Testis (tissue), 2 donors: ENCODE results near the gene RPS21.

Experiments used
- CTCF ChIP-seq, 3 experiments: fragments of 450-650 bp in 2 of 3; fragments of 200-600 bp in 1 of 3; sonication (generic) in 1 of 3; IDR thresholded peaks; one replicate each; pipeline ENCODE4 v1.5.1; 2016 to 2019; ENCODE audit warnings: antibody characterized with exemption in 3 of 3, mild to moderate bottlenecking in 2 of 3, moderate library complexity in 1 of 3
- POLR2A ChIP-seq: fragments of 450-650 bp; IDR thresholded peaks from one replicate; pipeline ENCODE4 v1.6.1; 2017; ENCODE audit warnings: antibody characterized with exemption, mild to moderate bottlenecking, moderate library complexity

DNA sequence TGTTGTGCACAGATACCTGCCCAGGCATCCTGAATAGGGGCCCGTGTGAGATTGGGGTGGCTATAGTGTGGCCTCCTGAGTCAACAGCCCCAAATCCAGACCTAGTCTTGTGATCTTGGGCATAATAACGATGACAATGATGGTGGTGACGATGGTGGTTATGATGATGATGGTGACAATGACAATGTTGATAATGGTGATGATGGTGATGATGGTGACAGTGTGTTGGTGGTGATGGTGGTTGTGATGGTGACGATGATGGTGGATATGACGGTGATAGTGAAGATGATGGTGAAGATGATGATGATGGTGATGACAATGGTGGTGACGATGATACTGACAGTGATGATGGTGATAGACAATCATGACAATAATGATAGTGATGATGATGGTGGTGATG, 5.1 kb upstream of the RPS21 start:
- TF ChIP-seq POLR2A, result no peak
- TF ChIP-seq CTCF (IDR thresholded peaks at IDR 0.05), result no peak
